MCF 10A (cell line): ENCODE measurements around the gene CUL3. TPM values are rescaled to one million over a fixed set of nuclear protein-coding genes. Genes with fewer than 3 reads are reported as not detected.

ENCODE experiments used
- BruUV-seq: library from RNA; stranded (reverse); fragments of 400-500 nt; replicated peaks from 2 replicates; lab custom pipeline; 2021; lab: Mats Ljungman, UMichigan
- CTCF ChIA-PET: fragments of 300-600 bp; sonication (Branson Sonifier 250); formaldehyde crosslinking; extraction: SDS; loops from one replicate; lab custom pipeline; 2021; ENCODE audit warnings: antibody characterized with exemption, inconsistent platforms; lab: Yijun Ruan, JAX
- POLR2A ChIA-PET: fragments of 300-600, 350-650 bp; sonication (Branson Sonifier 250); formaldehyde crosslinking; extraction: SDS; loops from one replicate; lab custom pipeline; 2020; ENCODE audit warnings: antibody characterized with exemption, inconsistent platforms; lab: Yijun Ruan, JAX
- DNase-seq: peaks from one replicate; pipeline ENCODE4 v3.0.0-alpha.2; 2018; ENCODE audit not compliant: unreplicated experiment
- H3K27ac Mint-ChIP-seq: one replicate; pipeline ENCODE4 v1.8.0; 2022; ENCODE audit warnings: mild to moderate bottlenecking, low read depth, mixed read lengths; ENCODE audit not compliant: unreplicated experiment
- H3K27me3 Mint-ChIP-seq: one replicate; pipeline ENCODE4 v1.8.0; 2022; ENCODE audit warnings: mixed read lengths; ENCODE audit not compliant: insufficient read depth, unreplicated experiment
- H3K36me3 Mint-ChIP-seq: one replicate; pipeline ENCODE4 v1.8.0; 2022; ENCODE audit warnings: mild to moderate bottlenecking, moderate library complexity, mixed read lengths; ENCODE audit not compliant: insufficient read depth, unreplicated experiment
- H3K4me1 Mint-ChIP-seq: one replicate; pipeline ENCODE4 v1.8.0; 2022; ENCODE audit warnings: mixed read lengths; ENCODE audit not compliant: insufficient read depth, unreplicated experiment
- H3K4me3 Mint-ChIP-seq: one replicate; pipeline ENCODE4 v1.8.0; 2022; ENCODE audit warnings: mild to moderate bottlenecking, moderate library complexity, mixed read lengths; ENCODE audit not compliant: unreplicated experiment
- H3K9me3 Mint-ChIP-seq: one replicate; pipeline ENCODE4 v1.8.0; 2022; ENCODE audit warnings: mixed read lengths; ENCODE audit not compliant: unreplicated experiment
- CTCF ChIP-seq: fragments of 200-600 bp; IDR thresholded peaks from one replicate; pipeline ENCODE4 v1.8.0; 2022; ENCODE audit warnings: antibody characterized with exemption, mild to moderate bottlenecking; ENCODE audit not compliant: unreplicated experiment
- intact Hi-C: fragments of 100-400 bp; cut with micrococcal nuclease; formaldehyde crosslinking; loops from 2 replicates; pipeline ENCODE4 v1.14.1; 2022
- total RNA-seq: library from RNA; stranded (reverse); gene quantifications from 2 replicates; pipeline ENCODE4 v1.2.3, GENCODE V29; 2022

Gene CUL3
- total RNA-seq, 1 experiment from 2014 or later = 65.5 TPM

DNA sequence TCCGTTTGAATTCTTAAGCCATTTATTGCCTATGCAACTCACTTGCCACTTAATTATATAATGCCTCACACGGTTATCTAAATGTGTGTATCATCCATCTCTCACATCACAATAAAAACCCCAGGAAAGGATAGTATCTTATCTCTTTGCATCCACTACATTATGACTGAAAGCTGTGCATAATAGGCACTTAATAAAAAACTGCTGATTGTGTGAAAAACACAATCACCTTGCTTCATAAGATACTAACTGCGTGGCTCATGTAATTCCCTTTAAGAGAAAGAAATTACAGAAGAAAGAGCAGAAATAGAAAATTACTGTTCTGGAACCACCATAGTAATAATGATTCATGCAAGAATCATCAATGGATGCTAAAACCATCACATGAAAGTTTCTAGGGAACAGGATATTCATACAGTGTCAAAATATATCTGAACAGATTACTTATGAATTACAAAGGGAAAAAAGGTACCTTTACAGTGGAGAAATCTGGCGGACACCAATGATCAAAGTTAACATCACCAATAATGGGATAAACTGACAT lies 29.3 kb downstream of the CUL3 start:
- ChIA-PET CTCF (interaction anchor here (0.7 kb wide), 1 partner anchor 97 kb away, joined by 3 read pairs; no protein-coding TSS in a partner anchor), POLR2A (no interaction called here)
- TF ChIP-seq CTCF = no peak
- no peak for DNase-seq
- peaks cover 6% of the 10 kb centered on the region for H3K36me3 Mint-ChIP-seq
- H3K27me3 Mint-ChIP-seq = no peaks in the 10 kb centered on the region
- H3K27ac Mint-ChIP-seq = no peak overlapping the region
- H3K9me3 Mint-ChIP-seq = no peaks in the 10 kb centered on the region
- intact Hi-C loops = no loop called here
- BruUV-seq = no TSS peak
- no peak overlapping the region for H3K4me3 Mint-ChIP-seq
- peaks cover 13% of the 10 kb centered on the region for H3K4me1 Mint-ChIP-seq

GRCh38 chr2:224552771-224553170 lies 32.4 kb downstream of the CUL3 start:
- no peak for TF ChIP-seq CTCF
- ChIA-PET POLR2A (no interaction called here), CTCF (no interaction called here)
- H3K4me1 Mint-ChIP-seq = peaks cover 7% of the 10 kb centered on the region
- H3K36me3 Mint-ChIP-seq = peaks cover 16% of the 10 kb centered on the region
- H3K9me3 Mint-ChIP-seq = no peaks in the 10 kb centered on the region
- BruUV-seq = no TSS peak
- H3K27ac Mint-ChIP-seq = no peak overlapping the region
- no peak for DNase-seq
- intact Hi-C loops = no loop called here
- H3K27me3 Mint-ChIP-seq = no peaks in the 10 kb centered on the region
- no peak overlapping the region for H3K4me3 Mint-ChIP-seq

DNA sequence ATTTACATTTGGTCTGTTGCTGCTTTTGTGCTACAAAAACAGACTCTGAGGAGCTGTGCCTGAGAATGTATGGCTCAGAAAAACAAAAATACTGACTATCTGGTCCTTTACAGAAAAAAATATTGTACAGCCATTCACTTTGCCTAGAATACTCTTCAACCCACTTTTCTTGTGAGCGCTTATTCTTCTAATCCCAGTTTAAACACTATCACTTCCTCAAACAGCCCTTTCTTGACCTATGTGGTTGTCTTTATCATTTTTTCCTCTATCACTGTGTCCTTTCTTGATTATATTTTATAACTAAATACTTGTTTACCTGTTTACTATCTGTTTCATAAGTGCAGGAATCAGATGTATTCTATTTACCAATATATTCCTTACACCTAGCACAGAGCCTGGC lies 33.5 kb downstream of the CUL3 start:
- POLR2A ChIA-PET = no interaction called here
- CTCF ChIA-PET = interaction anchor here (0.7 kb wide), 1 partner anchor 317 kb away, joined by 3 read pairs; no protein-coding TSS in a partner anchor
- peaks cover 23% of the 10 kb centered on the region for H3K36me3 Mint-ChIP-seq
- no peak overlapping the region for H3K4me3 Mint-ChIP-seq
- H3K27me3 Mint-ChIP-seq = no peaks in the 10 kb centered on the region
- peaks cover 14% of the 10 kb centered on the region for H3K4me1 Mint-ChIP-seq
- BruUV-seq = no TSS peak
- DNase-seq = no peak
- peaks cover 5% of the 10 kb centered on the region for H3K9me3 Mint-ChIP-seq
- H3K27ac Mint-ChIP-seq = no peak overlapping the region
- intact Hi-C loops = no loop called here
- TF ChIP-seq CTCF = no peak

DNA sequence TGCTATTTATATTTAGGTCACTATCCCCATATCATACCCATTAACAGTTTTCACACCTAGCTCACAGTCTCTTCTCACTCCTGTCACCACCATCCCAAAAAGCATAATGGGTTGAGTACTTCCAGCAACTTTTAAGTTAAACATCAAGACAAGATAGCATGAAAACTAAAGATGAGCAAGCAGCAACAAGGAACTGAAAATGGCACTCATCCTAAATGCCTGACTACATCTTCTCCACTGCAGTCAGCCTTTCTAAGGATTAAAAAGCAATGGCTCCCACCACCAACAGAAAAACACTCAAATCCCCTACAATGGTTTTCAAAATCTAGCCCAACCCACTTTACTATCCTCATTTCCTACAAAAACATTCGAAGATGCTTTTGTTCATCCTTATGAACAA lies 38.2 kb downstream of the CUL3 start:
- Mint-ChIP-seq H3K27ac (no peak overlapping the region), H3K36me3 (peaks cover 24% of the 10 kb centered on the region), H3K9me3 (peaks cover 5% of the 10 kb centered on the region), H3K4me3 (no peak overlapping the region), H3K4me1 (peaks cover 13% of the 10 kb centered on the region), H3K27me3 (no peaks in the 10 kb centered on the region)
- TF ChIP-seq CTCF = no peak
- no TSS peak for BruUV-seq
- ChIA-PET POLR2A (no interaction called here), CTCF (no interaction called here)
- no peak for DNase-seq
- intact Hi-C loops = no loop called here
